ENCODE measurements around the gene TCF7. TPM values are rescaled to one million over a fixed set of nuclear protein-coding genes. Genes with fewer than 3 reads are reported as not detected.
"Not testable (repeated sequence)": the region's sequence is repeated elsewhere in the genome, so short reads cannot be mapped to it uniquely, and the experiment has no call there.

Gene TCF7
- total RNA-seq, 1 donor from 2014 or later: 0.52 TPM

- no peak overlapping the region for H3K27ac ChIP-seq (ENCODE audit: low read depth, low read length)
- H3K36me3 ChIP-seq (ENCODE audit: control insufficient read depth in 3 of 3, insufficient read depth in 3 of 3, low read length in 3 of 3): peaks cover 26 to 53% (median 51%) of the 10 kb centered on the region in 3 donors
- peaks cover 9 to 22% (median 19%) of the 10 kb centered on the region in 3 donors for H3K4me1 ChIP-seq (ENCODE audit: control insufficient read depth in 3 of 3, insufficient read depth in 3 of 3, low read length in 3 of 3)
- H3K9ac ChIP-seq (ENCODE audit: low read depth in 1 of 3, low read length in 3 of 3): no peak overlapping the region
- H3K27me3 ChIP-seq (ENCODE audit: control insufficient read depth in 3 of 3, insufficient read depth in 3 of 3, low read length in 3 of 3): no peaks in the 10 kb centered on the region
- no peaks in the 10 kb centered on the region for H3K9me3 ChIP-seq (ENCODE audit: control insufficient read depth in 3 of 3, low read length in 3 of 3)
- H3K4me3 ChIP-seq (ENCODE audit: low read length in 3 of 3): no peak overlapping the region
Measured at GRCh38 chr5:134151723-134152122, 37.2 kb downstream of the TCF7 start.

- peaks cover 7 to 17% (median 13%) of the 10 kb centered on the region in 3 donors for H3K4me1 ChIP-seq (ENCODE audit: control insufficient read depth in 3 of 3, insufficient read depth in 3 of 3, low read length in 3 of 3)
- H3K9me3 ChIP-seq (ENCODE audit: control insufficient read depth in 3 of 3, low read length in 3 of 3); H3K27me3 ChIP-seq (ENCODE audit: control insufficient read depth in 3 of 3, insufficient read depth in 3 of 3, low read length in 3 of 3); H3K9ac ChIP-seq (ENCODE audit: low read depth in 1 of 3, low read length in 3 of 3); H3K4me3 ChIP-seq (ENCODE audit: low read length in 3 of 3); H3K27ac ChIP-seq (ENCODE audit: low read depth, low read length): not testable (repeated sequence)
- peaks cover 26 to 53% (median 53%) of the 10 kb centered on the region in 3 donors for H3K36me3 ChIP-seq (ENCODE audit: control insufficient read depth in 3 of 3, insufficient read depth in 3 of 3, low read length in 3 of 3)
Measured at GRCh38 chr5:134152173-134152832, 37.8 kb downstream of the TCF7 start.

- Histone ChIP-seq H3K36me3 (ENCODE audit: control insufficient read depth in 3 of 3, insufficient read depth in 3 of 3, low read length in 3 of 3) (peaks cover 35 to 62% (median 59%) of the 10 kb centered on the region in 3 donors), H3K4me1 (ENCODE audit: control insufficient read depth in 3 of 3, insufficient read depth in 3 of 3, low read length in 3 of 3) (peaks cover 7 to 15% (median 13%) of the 10 kb centered on the region in 3 donors), H3K9me3 (ENCODE audit: control insufficient read depth in 3 of 3, low read length in 3 of 3) (no peaks in the 10 kb centered on the region), H3K4me3 (ENCODE audit: low read length in 3 of 3) (no peak overlapping the region), H3K27me3 (ENCODE audit: control insufficient read depth in 3 of 3, insufficient read depth in 3 of 3, low read length in 3 of 3) (no peaks in the 10 kb centered on the region), H3K9ac (ENCODE audit: low read depth in 1 of 3, low read length in 3 of 3) (no peak overlapping the region), H3K27ac (ENCODE audit: low read depth, low read length) (no peak overlapping the region)
Measured at GRCh38 chr5:134153241-134153640, 38.8 kb downstream of the TCF7 start.

GRCh38 chr5:134153657-134154056, 39.2 kb downstream of the TCF7 start:
- peaks cover 7 to 13% (median 13%) of the 10 kb centered on the region in 3 donors for H3K4me1 ChIP-seq (ENCODE audit: control insufficient read depth in 3 of 3, insufficient read depth in 3 of 3, low read length in 3 of 3)
- no peak overlapping the region for H3K27ac ChIP-seq (ENCODE audit: low read depth, low read length)
- H3K9ac ChIP-seq (ENCODE audit: low read depth in 1 of 3, low read length in 3 of 3): no peak overlapping the region
- H3K36me3 ChIP-seq (ENCODE audit: control insufficient read depth in 3 of 3, insufficient read depth in 3 of 3, low read length in 3 of 3): peaks cover 37 to 63% (median 61%) of the 10 kb centered on the region in 3 donors
- no peaks in the 10 kb centered on the region for H3K9me3 ChIP-seq (ENCODE audit: control insufficient read depth in 3 of 3, low read length in 3 of 3)
- H3K4me3 ChIP-seq (ENCODE audit: low read length in 3 of 3): no peak overlapping the region
- H3K27me3 ChIP-seq (ENCODE audit: control insufficient read depth in 3 of 3, insufficient read depth in 3 of 3, low read length in 3 of 3): no peaks in the 10 kb centered on the region

GRCh38 chr5:134161513-134162395, 47.3 kb downstream of the TCF7 start:
- no peaks in the 10 kb centered on the region for H3K27me3 ChIP-seq (ENCODE audit: control insufficient read depth in 3 of 3, insufficient read depth in 3 of 3, low read length in 3 of 3)
- no peak overlapping the region for H3K4me3 ChIP-seq (ENCODE audit: low read length in 3 of 3)
- H3K4me1 ChIP-seq (ENCODE audit: control insufficient read depth in 3 of 3, insufficient read depth in 3 of 3, low read length in 3 of 3): peaks cover 0 to 3% (median 0%) of the 10 kb centered on the region in 3 donors
- no peaks in the 10 kb centered on the region for H3K9me3 ChIP-seq (ENCODE audit: control insufficient read depth in 3 of 3, low read length in 3 of 3)
- no peak overlapping the region for H3K9ac ChIP-seq (ENCODE audit: low read depth in 1 of 3, low read length in 3 of 3)
- no peak overlapping the region for H3K27ac ChIP-seq (ENCODE audit: low read depth, low read length)
- peaks cover 23 to 57% (median 52%) of the 10 kb centered on the region in 3 donors for H3K36me3 ChIP-seq (ENCODE audit: control insufficient read depth in 3 of 3, insufficient read depth in 3 of 3, low read length in 3 of 3)

- Histone ChIP-seq H3K36me3 (ENCODE audit: control insufficient read depth in 3 of 3, insufficient read depth in 3 of 3, low read length in 3 of 3) (peaks cover 22 to 55% (median 48%) of the 10 kb centered on the region in 3 donors), H3K9ac (ENCODE audit: low read depth in 1 of 3, low read length in 3 of 3) (no peak overlapping the region), H3K4me1 (ENCODE audit: control insufficient read depth in 3 of 3, insufficient read depth in 3 of 3, low read length in 3 of 3) (peaks cover 0 to 3% (median 0%) of the 10 kb centered on the region in 3 donors), H3K4me3 (ENCODE audit: low read length in 3 of 3) (no peak overlapping the region), H3K27ac (ENCODE audit: low read depth, low read length) (no peak overlapping the region), H3K27me3 (ENCODE audit: control insufficient read depth in 3 of 3, insufficient read depth in 3 of 3, low read length in 3 of 3) (no peaks in the 10 kb centered on the region), H3K9me3 (ENCODE audit: control insufficient read depth in 3 of 3, low read length in 3 of 3) (no peaks in the 10 kb centered on the region)
Measured at GRCh38 chr5:134162592-134162991, 48.1 kb downstream of the TCF7 start.

- H3K27ac ChIP-seq (ENCODE audit: low read depth, low read length): no peak overlapping the region
Measured at GRCh38 chr5:134171972-134172371, 57.5 kb downstream of the TCF7 start.

GRCh38 chr5:134174841-134175839, 60.7 kb downstream of the TCF7 start:
- Histone ChIP-seq H3K9me3 (ENCODE audit: control insufficient read depth in 3 of 3, low read length in 3 of 3) (no peaks in the 10 kb centered on the region), H3K4me1 (ENCODE audit: control insufficient read depth in 3 of 3, insufficient read depth in 3 of 3, low read length in 3 of 3) (peaks cover 41 to 49% (median 42%) of the 10 kb centered on the region in 3 donors), H3K27ac (ENCODE audit: low read depth, low read length) (peak overlapping the region; percentile 100), H3K4me3 (ENCODE audit: low read length in 3 of 3) (peak overlapping the region; percentile 72 to 98 (median 83)), H3K9ac (ENCODE audit: low read depth in 1 of 3, low read length in 3 of 3) (peak overlapping the region; percentile 95 to 100 (median 97)), H3K36me3 (ENCODE audit: control insufficient read depth in 3 of 3, insufficient read depth in 3 of 3, low read length in 3 of 3) (peaks cover 2 to 20% (median 18%) of the 10 kb centered on the region in 3 donors), H3K27me3 (ENCODE audit: control insufficient read depth in 3 of 3, insufficient read depth in 3 of 3, low read length in 3 of 3) (no peaks in the 10 kb centered on the region)

More at GRCh38 chr5:134171972-134172371, 57.5 kb downstream of the TCF7 start:
- Histone ChIP-seq H3K4me1 (ENCODE audit: control insufficient read depth in 3 of 3, insufficient read depth in 3 of 3, low read length in 3 of 3) (peaks cover 38 to 50% (median 46%) of the 10 kb centered on the region in 3 donors), H3K9me3 (ENCODE audit: control insufficient read depth in 3 of 3, low read length in 3 of 3) (no peaks in the 10 kb centered on the region), H3K4me3 (ENCODE audit: low read length in 3 of 3) (no peak overlapping the region), H3K9ac (ENCODE audit: low read depth in 1 of 3, low read length in 3 of 3) (no peak overlapping the region), H3K36me3 (ENCODE audit: control insufficient read depth in 3 of 3, insufficient read depth in 3 of 3, low read length in 3 of 3) (peaks cover 7 to 31% (median 20%) of the 10 kb centered on the region in 3 donors), H3K27me3 (ENCODE audit: control insufficient read depth in 3 of 3, insufficient read depth in 3 of 3, low read length in 3 of 3) (no peaks in the 10 kb centered on the region)

- Histone ChIP-seq H3K4me3 (ENCODE audit: low read length in 3 of 3) (peak overlapping the region; percentile 72 to 98 (median 83)), H3K27me3 (ENCODE audit: control insufficient read depth in 3 of 3, insufficient read depth in 3 of 3, low read length in 3 of 3) (no peaks in the 10 kb centered on the region), H3K4me1 (ENCODE audit: control insufficient read depth in 3 of 3, insufficient read depth in 3 of 3, low read length in 3 of 3) (peaks cover 33 to 42% (median 34%) of the 10 kb centered on the region in 3 donors), H3K27ac (ENCODE audit: low read depth, low read length) (peak overlapping the region; percentile 100), H3K9me3 (ENCODE audit: control insufficient read depth in 3 of 3, low read length in 3 of 3) (no peaks in the 10 kb centered on the region), H3K36me3 (ENCODE audit: control insufficient read depth in 3 of 3, insufficient read depth in 3 of 3, low read length in 3 of 3) (peaks cover 2 to 11% (median 11%) of the 10 kb centered on the region in 3 donors), H3K9ac (ENCODE audit: low read depth in 1 of 3, low read length in 3 of 3) (peak overlapping the region; percentile 95 to 100 (median 97))
Measured at GRCh38 chr5:134175921-134176510, 61.5 kb downstream of the TCF7 start.
